Effector memory CD4-positive, alpha-beta T cell (primary cell): ENCODE results near the gene PCSK2.

Experiments
- DNase-seq, 3 donors: peaks; one replicate each; pipeline ENCODE4 v3.0.0-alpha.2; 2020
- H3K27ac ChIP-seq: 2 replicates; pipeline ENCODE4 v1.7.0; 2013; ENCODE audit warnings: mild to moderate bottlenecking, low read length, moderate library complexity; ENCODE audit not compliant: insufficient read depth, poor library complexity, severe bottlenecking
- H3K27me3 ChIP-seq: replicated peaks from 2 replicates; pipeline ENCODE4 v1.7.0; 2013; ENCODE audit warnings: mild to moderate bottlenecking, low read length; ENCODE audit not compliant: insufficient read depth, control insufficient read depth, poor library complexity, severe bottlenecking
- H3K36me3 ChIP-seq: 2 replicates; pipeline ENCODE4 v1.7.0; 2013; ENCODE audit warnings: mild to moderate bottlenecking, low read length, moderate library complexity; ENCODE audit not compliant: control insufficient read depth, insufficient read depth
- H3K4me1 ChIP-seq: 2 replicates; pipeline ENCODE4 v1.7.0; 2013; ENCODE audit warnings: low read length, mild to moderate bottlenecking; ENCODE audit not compliant: control insufficient read depth, insufficient read depth, poor library complexity, severe bottlenecking
- H3K4me3 ChIP-seq: 2 replicates; pipeline ENCODE4 v1.7.0; 2013; ENCODE audit warnings: low read length, low read depth, mild to moderate bottlenecking; ENCODE audit not compliant: insufficient read depth, poor library complexity, severe bottlenecking
- H3K9me3 ChIP-seq: 2 replicates; pipeline ENCODE4 v1.7.0; 2013; ENCODE audit warnings: mild to moderate bottlenecking, low read length, moderate library complexity; ENCODE audit not compliant: control insufficient read depth

Gene PCSK2

DNA sequence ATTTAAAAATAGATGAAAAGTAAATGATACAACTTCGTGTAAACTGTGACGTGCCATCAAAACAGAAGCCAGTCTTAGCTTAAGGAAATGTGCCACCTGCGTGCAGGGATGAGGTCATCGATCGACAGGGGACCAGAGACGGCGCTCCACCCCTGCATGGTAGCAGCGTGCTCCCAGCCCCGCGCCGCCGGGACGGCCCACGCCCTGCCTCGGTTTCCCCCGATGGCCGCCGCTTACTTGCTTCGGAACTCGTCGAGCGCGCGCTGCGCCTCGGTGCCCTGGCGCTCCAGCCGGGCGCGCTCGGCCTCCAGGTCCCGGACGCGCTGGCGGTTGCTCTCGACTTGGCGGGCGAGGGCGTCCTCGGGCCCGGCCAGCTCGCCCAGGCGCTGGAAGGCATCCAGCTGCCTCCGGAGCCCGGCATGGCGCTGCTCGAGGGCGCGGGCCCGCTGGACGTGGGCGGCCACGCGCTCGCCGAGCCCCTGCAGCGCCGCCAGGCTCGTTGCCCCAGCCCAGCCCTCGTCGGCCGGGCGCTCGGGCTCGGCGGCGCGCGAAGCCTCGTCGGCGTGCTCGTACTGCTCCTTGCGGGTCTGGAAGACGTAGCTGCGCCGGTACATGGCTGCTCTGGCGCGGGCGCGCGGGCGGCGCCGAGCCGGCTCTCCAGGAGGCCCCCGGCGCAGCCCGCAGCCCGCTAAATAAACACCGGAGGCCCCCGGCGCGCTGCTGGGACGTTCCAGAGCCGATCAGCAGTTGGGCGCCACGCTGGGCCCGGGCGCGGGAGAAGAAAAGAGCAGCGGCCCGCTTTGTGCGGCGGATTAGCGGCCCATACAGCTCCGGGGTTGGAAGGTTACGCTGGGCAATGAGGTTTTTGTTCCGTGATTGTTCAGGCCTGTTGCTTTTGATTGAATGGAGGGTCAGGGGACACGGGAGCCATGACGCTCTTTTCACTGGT lies 304.1 kb downstream of the PCSK2 start, which contains the start of gene BFSP1:
BFSP1 (minus strand) TSS at position 664 of the 949 bp plus-strand sequence; CDS start at position 614, 50 bp downstream.
- no peaks in the 10 kb centered on the region for H3K9me3 ChIP-seq
- H3K36me3 ChIP-seq, result no peaks in the 10 kb centered on the region
- peak within 1 kb of the TSS; percentile 27 for H3K27ac ChIP-seq
- peaks cover 11% of the 10 kb centered on the region for H3K4me1 ChIP-seq
- peak in 2 of 3 donors; percentile 14 to 18 for DNase-seq
- H3K4me3 ChIP-seq, result peak within 1 kb of the TSS; percentile 62
- peaks cover 7% of the 10 kb centered on the region for H3K27me3 ChIP-seq

DNA sequence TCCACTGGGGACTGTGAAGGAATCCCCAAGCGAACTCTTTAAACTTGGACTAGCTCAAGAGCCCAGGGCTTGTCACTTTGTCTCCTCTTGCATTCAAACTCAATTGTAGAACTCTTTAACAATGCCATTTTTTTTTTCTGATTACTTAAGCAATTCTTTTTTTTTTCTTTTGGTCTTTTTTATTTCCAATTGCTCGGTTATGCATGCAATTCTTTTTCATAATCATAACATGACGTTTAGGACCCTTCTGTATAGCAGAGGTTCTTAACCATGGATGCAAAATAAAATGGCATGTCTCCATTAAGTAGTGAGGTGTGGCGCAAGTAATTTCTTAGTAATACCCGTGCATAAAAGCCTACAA lies 304.8 kb downstream of the PCSK2 start:
- H3K36me3 ChIP-seq, result no peaks in the 10 kb centered on the region
- peaks cover 11% of the 10 kb centered on the region for H3K4me1 ChIP-seq
- peaks cover 7% of the 10 kb centered on the region for H3K27me3 ChIP-seq
- no peaks in the 10 kb centered on the region for H3K9me3 ChIP-seq
- peak overlapping the region; percentile 62 for H3K4me3 ChIP-seq
- H3K27ac ChIP-seq, result peak overlapping the region; percentile 27
- no peak for DNase-seq

DNA sequence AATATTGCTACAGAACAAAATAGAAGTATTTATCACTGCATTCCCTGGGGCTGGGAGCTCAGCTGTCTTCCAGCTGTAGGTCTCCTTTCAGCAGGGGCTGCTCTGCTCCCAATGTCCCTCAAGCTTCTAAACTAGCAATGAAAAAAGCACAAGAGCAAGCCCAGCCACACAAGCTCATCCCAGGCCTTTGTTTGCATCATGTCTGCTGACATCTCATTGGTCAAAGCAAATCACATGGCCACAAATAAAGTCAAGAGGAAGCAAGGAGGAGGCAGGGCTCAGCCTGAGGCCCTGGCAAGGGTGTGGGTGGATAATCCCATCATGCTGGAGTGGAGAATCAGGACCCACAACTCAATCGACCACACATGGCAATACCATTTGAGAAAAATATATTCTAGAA lies 306.6 kb downstream of the PCSK2 start:
- peaks cover 11% of the 10 kb centered on the region for H3K4me1 ChIP-seq
- H3K4me3 ChIP-seq, result no peak overlapping the region
- DNase-seq, result no peak
- no peaks in the 10 kb centered on the region for H3K9me3 ChIP-seq
- H3K27me3 ChIP-seq, result peaks cover 7% of the 10 kb centered on the region
- H3K36me3 ChIP-seq, result no peaks in the 10 kb centered on the region
- H3K27ac ChIP-seq, result no peak overlapping the region

GRCh38 chr20:17534077-17534476 lies 307.2 kb downstream of the PCSK2 start:
- no peak for DNase-seq
- peaks cover 7% of the 10 kb centered on the region for H3K27me3 ChIP-seq
- no peaks in the 10 kb centered on the region for H3K9me3 ChIP-seq

More at GRCh38 chr20:17534077-17534476, 307.2 kb downstream of the PCSK2 start:
- no peaks in the 10 kb centered on the region for H3K36me3 ChIP-seq
- H3K4me1 ChIP-seq, result peaks cover 11% of the 10 kb centered on the region
- H3K4me3 ChIP-seq, result no peak overlapping the region
- no peak overlapping the region for H3K27ac ChIP-seq
